ENCODE data around the gene PDF. TPM values are rescaled to one million over a fixed set of nuclear protein-coding genes. Genes with fewer than 3 reads are reported as not detected.
"Not testable (repeated sequence)": the region's sequence is repeated elsewhere in the genome, so short reads cannot be mapped to it uniquely, and the experiment has no call there.

The PDF gene
- total and polyA plus RNA-seq, 2 of the 13 experiments (the other 11 are each of a cell fraction or from before 2014, with no cell fraction given): 12.4 to 48.8 TPM

GRCh38 chr16:69293401-69293800, 37.0 kb downstream of the PDF start:
- ChIA-PET POLR2A (no interaction called here), CTCF (ENCODE audit: low intra/inter-chr PET ratio, low total read pairs) (no interaction called here)
- Histone ChIP-seq H3K27me3 (ENCODE audit: control insufficient read depth in 1 of 2, insufficient read depth in 2 of 2, low read length in 2 of 2) (no peaks in the 10 kb centered on the region), H4K20me1 (ENCODE audit: insufficient read depth, low read length) (no peaks in the 10 kb centered on the region), H3K9ac (ENCODE audit: insufficient read depth, low read depth, low read length) (no peak overlapping the region), H3K79me2 (ENCODE audit: insufficient read depth, low read length) (no peaks in the 10 kb centered on the region), H3K4me1 (ENCODE audit: insufficient read depth, low read length) (peaks cover 11% of the 10 kb centered on the region), H3K27ac (ENCODE audit: extremely low read length, insufficient read depth, low read length) (no peak overlapping the region), H3K4me2 (ENCODE audit: low read depth, low read length) (no peak overlapping the region), H2AFZ (ENCODE audit: low read length) (no peak overlapping the region), H3K36me3 (replicated peaks in 1 of 2; ENCODE audit: control insufficient read depth in 1 of 2, insufficient read depth in 2 of 2, low read length in 2 of 2) (peaks cover 0 to 1% of the 10 kb centered on the region in 2 experiments; a peak in 2 of 5 replicates), H3K4me3 (replicated peaks in 1 of 3; ENCODE audit: insufficient read depth in 1 of 3, low read depth in 2 of 3, low read length in 3 of 3) (no peak overlapping the region), H3K9me3 (ENCODE audit: low read length) (no peaks in the 10 kb centered on the region)
- in situ Hi-C loops (cut with HindIII; ENCODE audit: extremely low pct_ligation_motif_present, low pct_unique_long_range_greater_than_20kb): no loop called here
- no peak for ATAC-seq
- FAIRE-seq: no peak
- intact Hi-C loops (cut with micrococcal nuclease; ENCODE audit: unreplicated experiment): no loop called here
- TF ChIP-seq ZNF10 (CRISPR knock-in tag; IDR thresholded peaks at IDR 0.05; ENCODE audit: borderline replicate concordance, low read depth) (no peak), FOXC1 (CRISPR knock-in tag; IDR thresholded peaks at IDR 0.05; ENCODE audit: borderline replicate concordance) (no peak), ZBTB7A (CRISPR knock-in tag; IDR thresholded peaks at IDR 0.05) (no peak), SAP130 (CRISPR knock-in tag; IDR thresholded peaks at IDR 0.05; ENCODE audit: low read depth) (no peak), ATF1 (CRISPR knock-in tag; IDR thresholded peaks at IDR 0.05) (no peak), ZFP91 (CRISPR knock-in tag; IDR thresholded peaks at IDR 0.05; ENCODE audit: borderline replicate concordance) (no peak), ZNF577 (CRISPR knock-in tag; IDR thresholded peaks at IDR 0.05; ENCODE audit: borderline replicate concordance, low read depth) (no peak), ZBTB43 (CRISPR knock-in tag; conservative IDR thresholded peaks at IDR 0.05) (no peak), KDM5A (IDR thresholded peaks at IDR 0.05; ENCODE audit: borderline replicate concordance, low read length) (no peak), HOXA5 (CRISPR knock-in tag; IDR thresholded peaks at IDR 0.05) (no peak), EEA1 (CRISPR knock-in tag; IDR thresholded peaks at IDR 0.05; ENCODE audit: borderline replicate concordance) (no peak), SETDB1 (CRISPR knock-in tag; IDR thresholded peaks at IDR 0.05; ENCODE audit: borderline replicate concordance) (no peak), ZNF615 (CRISPR knock-in tag; IDR thresholded peaks at IDR 0.05; ENCODE audit: borderline replicate concordance) (no peak), ZNF614 (CRISPR knock-in tag; IDR thresholded peaks at IDR 0.05; ENCODE audit: borderline replicate concordance) (no peak), SIX4 (CRISPR knock-in tag; IDR thresholded peaks at IDR 0.05) (no peak), ZNF121 (CRISPR knock-in tag; IDR thresholded peaks at IDR 0.05) (no peak)
- no peak for DNase-seq (ENCODE audit: low spot score)
- WGBS (ENCODE audit: low lambda C conversion rate): 94% methylated on average over 3 of the region's 3 CpGs
- no TSS peak for BruUV-seq (replicated peaks)

GRCh38 chr16:69291657-69292056, 38.7 kb downstream of the PDF start:
- H3K27me3 ChIP-seq (ENCODE audit: control insufficient read depth in 1 of 2, insufficient read depth in 2 of 2, low read length in 2 of 2); intact Hi-C loops (cut with micrococcal nuclease; ENCODE audit: unreplicated experiment); CTCF ChIA-PET (ENCODE audit: low intra/inter-chr PET ratio, low total read pairs); H3K9me3 ChIP-seq (ENCODE audit: low read length); H3K9ac ChIP-seq (ENCODE audit: insufficient read depth, low read depth, low read length); H3K36me3 ChIP-seq (replicated peaks in 1 of 2; ENCODE audit: control insufficient read depth in 1 of 2, insufficient read depth in 2 of 2, low read length in 2 of 2); in situ Hi-C loops (cut with HindIII; ENCODE audit: extremely low pct_ligation_motif_present, low pct_unique_long_range_greater_than_20kb); ATAC-seq; H3K4me2 ChIP-seq (ENCODE audit: low read depth, low read length); H2AFZ ChIP-seq (ENCODE audit: low read length); H3K79me2 ChIP-seq (ENCODE audit: insufficient read depth, low read length); H3K4me3 ChIP-seq (replicated peaks in 1 of 3; ENCODE audit: insufficient read depth in 1 of 3, low read depth in 2 of 3, low read length in 3 of 3); FAIRE-seq; DNase-seq (ENCODE audit: low spot score); H3K4me1 ChIP-seq (ENCODE audit: insufficient read depth, low read length); H4K20me1 ChIP-seq (ENCODE audit: insufficient read depth, low read length); POLR2A ChIA-PET; H3K27ac ChIP-seq (ENCODE audit: extremely low read length, insufficient read depth, low read length); BruUV-seq (replicated peaks): not testable (repeated sequence)
- WGBS (ENCODE audit: low lambda C conversion rate): 94% methylated on average over 9 of the region's 9 CpGs
